Cardiac muscle cell (in vitro differentiated cells and primary cell): ENCODE data around the gene CAPS. TPM values are rescaled to one million over a fixed set of nuclear protein-coding genes. Genes with fewer than 3 reads are reported as not detected.

Experiments used
- DNase-seq, 2 donors: peaks; one replicate each; pipeline versions ENCODE4 v3.0.0 to v3.0.0-alpha.2; 2010 to 2017; ENCODE audit warnings: low read depth in 1 of 2, low spot score in 1 of 2
- H3K27ac ChIP-seq: fragments of 200-600 bp; sonication (generic); 2 replicates; pipeline ENCODE4 v1.5.1; 2016
- H3K27me3 ChIP-seq: fragments of 200-600 bp; sonication (generic); 2 replicates; pipeline ENCODE4 v1.6.0; 2016; ENCODE audit warnings: control low read depth
- H3K36me3 ChIP-seq: fragments of 200-600 bp; sonication (generic); 2 replicates; pipeline ENCODE4 v1.5.1; 2016; ENCODE audit warnings: control low read depth
- H3K4me1 ChIP-seq: fragments of 200-600 bp; sonication (generic); 2 replicates; pipeline ENCODE4 v1.8.1; 2017; ENCODE audit warnings: low read depth, mild to moderate bottlenecking, mixed run types
- H3K4me3 ChIP-seq: fragments of 200-600 bp; sonication (generic); 2 replicates; pipeline ENCODE4 v1.5.1; 2016; ENCODE audit warnings: mild to moderate bottlenecking
- H3K9me3 ChIP-seq: fragments of 200-600 bp; sonication (generic); 2 replicates; pipeline ENCODE4 v1.5.1; 2017; ENCODE audit warnings: low read depth, mild to moderate bottlenecking, control low read depth
- CTCF ChIP-seq: IDR thresholded peaks from 2 replicates; pipeline ENCODE4 v1.5.1; 2012; ENCODE audit warnings: low read depth, mild to moderate bottlenecking, low read length
- polyA plus RNA-seq: library from polyadenylated mRNA; unstranded; fragments of >200 nt; fragmentation: Nextera tagmentation; extraction: Ambion mirVana; gene quantifications from 2 replicates; pipeline ENCODE4 v1.2.1, GENCODE V29; 2016
- total RNA-seq: library from RNA; depleted of rRNA; stranded (reverse); fragments of >200 nt; gene quantifications from 2 replicates; pipeline ENCODE4 v1.2.3, GENCODE V29; 2016

Gene CAPS
- total and polyA plus RNA-seq, 2 experiments from 2014 or later, result 14.1 to 23.6 TPM

- H3K9me3 ChIP-seq, result no peaks in the 10 kb centered on the region
- H3K27me3 ChIP-seq, result no peaks in the 10 kb centered on the region
- DNase-seq, result no peak
- peak overlapping the region; percentile 77 for H3K4me3 ChIP-seq
- peak overlapping the region; percentile 68 for H3K27ac ChIP-seq
- peaks cover 3% of the 10 kb centered on the region for H3K36me3 ChIP-seq
- H3K4me1 ChIP-seq, result peaks cover 5% of the 10 kb centered on the region
- no peak for TF ChIP-seq CTCF
Measured at GRCh38 chr19:5905114-5905778, 8.8 kb upstream of the CAPS start.

- peaks cover 3% of the 10 kb centered on the region for H3K36me3 ChIP-seq
- H3K27ac ChIP-seq, result no peak overlapping the region
- no peak for DNase-seq
- no peak overlapping the region for H3K4me3 ChIP-seq
- H3K27me3 ChIP-seq, result no peaks in the 10 kb centered on the region
- no peak for TF ChIP-seq CTCF
- peaks cover 5% of the 10 kb centered on the region for H3K4me1 ChIP-seq
- no peaks in the 10 kb centered on the region for H3K9me3 ChIP-seq
Measured at GRCh38 chr19:5907241-5907640, 6.8 kb upstream of the CAPS start.

- no peak for DNase-seq
- Histone ChIP-seq H3K36me3 (peaks cover 3% of the 10 kb centered on the region), H3K4me1 (no peaks in the 10 kb centered on the region), H3K4me3 (no peak overlapping the region), H3K27ac (no peak overlapping the region), H3K9me3 (no peaks in the 10 kb centered on the region), H3K27me3 (no peaks in the 10 kb centered on the region)
- no peak for TF ChIP-seq CTCF
Measured at GRCh38 chr19:5908773-5909442, 5.1 kb upstream of the CAPS start.

GRCh38 chr19:5910638-5910907, 3.5 kb upstream of the CAPS start:
- Histone ChIP-seq H3K4me3 (no peak overlapping the region), H3K4me1 (peaks cover 6% of the 10 kb centered on the region), H3K27ac (no peak overlapping the region), H3K27me3 (no peaks in the 10 kb centered on the region), H3K36me3 (peaks cover 3% of the 10 kb centered on the region), H3K9me3 (no peaks in the 10 kb centered on the region)
- DNase-seq, result no peak
- TF ChIP-seq CTCF, result no peak

GRCh38 chr19:5911366-5911765, 2.7 kb upstream of the CAPS start:
- H3K4me3 ChIP-seq, result no peak overlapping the region
- no peak overlapping the region for H3K27ac ChIP-seq
- peaks cover 10% of the 10 kb centered on the region for H3K36me3 ChIP-seq
- no peaks in the 10 kb centered on the region for H3K9me3 ChIP-seq
- peaks cover 14% of the 10 kb centered on the region for H3K4me1 ChIP-seq
- TF ChIP-seq CTCF, result no peak
- DNase-seq, result no peak
- no peaks in the 10 kb centered on the region for H3K27me3 ChIP-seq
